Measurements from ENCODE around the gene DCN. TPM values are rescaled to one million over a fixed set of nuclear protein-coding genes. Genes with fewer than 3 reads are reported as not detected.

DCN gene
- total RNA-seq, 1 experiment from 2014 or later, result not detected

GRCh38 chr12:91103101-91103500, 79.5 kb downstream of the DCN start:
- DNase-seq (ENCODE audit: low read depth), result no peak

- DNase-seq (ENCODE audit: low read depth), result no peak
These were observed 81.7 kb downstream of the DCN start for GRCh38 chr12:91100906-91101305.

- DNase-seq (ENCODE audit: low read depth), result no peak
These were observed 82.8 kb downstream of the DCN start for GRCh38 chr12:91099836-91100235.

- DNase-seq (ENCODE audit: low read depth), result no peak
These were observed 83.3 kb downstream of the DCN start for GRCh38 chr12:91099341-91099740.

- DNase-seq (ENCODE audit: low read depth), result peak; percentile 73
These were observed 83.7 kb downstream of the DCN start for GRCh38 chr12:91098941-91099340.

GRCh38 chr12:91098461-91098860, 84.2 kb downstream of the DCN start:
- DNase-seq (ENCODE audit: low read depth), result no peak

GRCh38 chr12:91094957-91095356, 87.7 kb downstream of the DCN start:
- DNase-seq (ENCODE audit: low read depth), result peak; percentile 21

- DNase-seq (ENCODE audit: low read depth), result peak; percentile 11
These were observed 88.5 kb downstream of the DCN start for GRCh38 chr12:91094032-91094662.

GRCh38 chr12:91093341-91093740, 89.3 kb downstream of the DCN start:
- no peak for DNase-seq (ENCODE audit: low read depth)

- no peak for DNase-seq (ENCODE audit: low read depth)
These were observed 90.5 kb downstream of the DCN start for GRCh38 chr12:91091916-91092715.

Small RNA genes within 50 kb of the gene (small RNA-seq; reads per million reads assigned to genes)
- gene AC007115.1, result not detected

Other genes with a start within 250 kb of the DCN start
- gene CCER1, start 227.6 kb downstream of the DCN start, total RNA-seq (2014; rRNA removed; shearing (Covaris generic)), result not detected in 2 replicates
- gene EPYC, start 177.8 kb downstream of the DCN start, total RNA-seq (2014; rRNA removed; shearing (Covaris generic)), result not detected in 2 replicates
- not detected in 2 replicates for gene KERA, start 124.8 kb downstream of the DCN start, total RNA-seq (2014; rRNA removed; shearing (Covaris generic))
- gene LUM, start 71.3 kb downstream of the DCN start, total RNA-seq (2014; rRNA removed; shearing (Covaris generic)), result 0.08 TPM in 1 of 2 replicates, not detected in the other